Activated CD8-positive, alpha-beta memory T cell treated with anti-CD3 and anti-CD28 coated beads, Interleukin-2, amount 50 U/mL, for 48 hours (primary cell): ENCODE results near the gene TRAPPC3.
"Not testable (repeated sequence)": the region's sequence is repeated elsewhere in the genome, so short reads cannot be mapped to it uniquely, and the experiment has no call there.

ENCODE experiments used
- DNase-seq: peaks from one replicate; pipeline ENCODE4 v3.0.0-alpha.2; 2020

The TRAPPC3 gene

DNA sequence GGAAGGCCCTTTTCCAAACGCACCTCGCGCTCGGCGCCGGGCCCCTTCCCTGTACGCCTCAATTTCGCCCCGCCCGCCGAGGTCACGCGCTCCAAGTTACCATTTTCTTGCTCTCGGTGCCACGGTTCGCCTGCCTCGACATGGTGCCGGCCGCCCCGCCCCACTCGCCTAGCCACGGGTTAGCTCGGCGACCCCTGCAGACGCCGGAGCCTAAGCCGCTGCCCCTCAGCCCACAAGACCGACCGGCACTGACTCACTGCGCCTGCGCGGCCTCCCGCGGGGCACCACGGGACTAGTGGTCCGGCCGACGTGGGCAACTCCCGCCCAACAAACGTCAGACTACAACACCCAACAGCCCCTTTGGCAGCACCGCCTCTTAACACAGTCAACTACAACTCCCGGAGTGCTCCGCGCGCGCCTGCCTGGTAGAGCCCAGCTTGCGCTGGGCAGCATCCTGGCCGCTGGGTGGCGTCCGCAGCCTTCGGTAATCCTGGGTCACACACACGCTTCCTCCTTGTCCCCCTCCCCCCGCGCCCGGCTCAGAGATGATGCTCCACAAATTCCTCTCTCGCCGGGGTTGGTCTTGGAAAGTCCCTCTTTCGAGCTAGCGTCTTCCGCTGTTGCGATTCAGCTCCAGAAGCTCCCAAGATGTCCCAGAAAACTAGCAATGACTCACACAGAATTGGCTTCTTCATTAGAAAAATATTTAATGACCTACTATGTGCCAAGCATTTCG, at the start of gene TRAPPC3:
TSS of gene TRAPPC3 (minus strand) at position 250 of the 736 bp plus-strand sequence. CDS start at position 142, 108 bp downstream.
- peak; percentile 98 for DNase-seq

DNA sequence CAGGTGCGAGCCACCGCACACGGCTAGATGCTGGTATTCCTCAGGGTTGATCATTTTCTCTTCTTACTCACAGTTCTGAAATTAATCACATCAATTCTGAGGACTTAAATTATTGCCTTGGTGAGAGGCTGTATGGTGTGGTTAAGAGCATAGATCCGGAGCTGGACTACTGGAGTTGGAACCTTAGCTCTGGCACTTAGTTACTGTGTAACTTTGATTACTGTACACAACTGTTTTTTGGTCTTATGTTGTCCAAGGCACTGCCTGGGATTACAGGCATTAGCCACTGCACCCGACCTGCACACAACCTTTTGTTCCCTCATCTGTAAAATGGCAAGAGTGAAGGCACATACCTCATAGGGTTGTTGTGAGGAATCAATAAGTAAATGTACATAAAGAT, 49.4 kb upstream of the TRAPPC3 start:
- DNase-seq = no peak

DNA sequence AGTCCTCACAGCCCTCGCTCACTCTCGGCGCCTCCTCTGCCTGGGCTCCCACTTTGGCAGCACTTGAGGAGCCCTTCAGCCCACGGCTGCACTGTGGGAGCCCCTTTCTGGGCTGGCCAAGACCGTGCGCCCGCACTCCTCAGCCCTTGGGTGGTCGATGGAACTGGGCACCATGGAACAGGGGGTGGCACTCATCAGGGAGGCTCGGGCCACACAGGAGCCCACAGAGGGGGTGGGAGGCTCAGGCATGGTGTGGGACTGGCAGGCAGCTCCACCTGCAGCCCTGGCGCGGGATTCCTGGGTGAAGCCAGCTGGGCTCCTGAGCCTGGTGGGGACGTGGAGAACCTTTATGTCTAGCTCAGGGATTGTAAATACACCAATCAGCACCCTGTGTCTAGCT, 47.5 kb upstream of the TRAPPC3 start:
- DNase-seq = not testable (repeated sequence)

GRCh38 chr1:36187800-36188593, 38.7 kb upstream of the TRAPPC3 start:
- DNase-seq = peak; percentile 84

DNA sequence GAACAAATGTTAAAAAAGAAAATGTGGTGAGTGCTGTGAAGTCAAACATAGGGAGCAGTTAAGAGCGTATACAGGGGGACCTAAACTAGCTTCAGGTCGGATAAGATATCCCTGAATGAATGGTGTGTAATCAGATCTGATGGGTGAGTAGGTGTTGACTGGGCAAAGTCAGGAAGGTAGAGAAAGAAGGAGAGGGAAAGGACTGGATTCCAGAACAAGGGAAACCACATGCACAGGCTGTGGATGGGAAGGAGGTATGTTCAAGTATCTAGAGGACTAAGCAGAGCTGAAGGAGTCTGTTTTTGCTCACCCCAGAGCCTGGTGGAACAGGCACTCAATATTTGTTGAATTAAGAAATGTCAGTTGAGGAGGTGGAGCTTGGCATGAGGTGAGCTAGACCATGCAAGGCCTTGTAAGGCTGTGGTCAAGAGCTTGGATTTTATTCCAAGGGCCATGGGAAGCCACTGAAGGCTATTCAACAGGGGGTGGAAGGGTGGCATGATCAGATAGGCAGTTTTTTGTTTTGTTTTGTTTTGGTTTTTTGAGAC, 34.1 kb upstream of the TRAPPC3 start:
- DNase-seq = no peak

- DNase-seq = no peak
Measured at GRCh38 chr1:36182734-36183133, 33.4 kb upstream of the TRAPPC3 start.

DNA sequence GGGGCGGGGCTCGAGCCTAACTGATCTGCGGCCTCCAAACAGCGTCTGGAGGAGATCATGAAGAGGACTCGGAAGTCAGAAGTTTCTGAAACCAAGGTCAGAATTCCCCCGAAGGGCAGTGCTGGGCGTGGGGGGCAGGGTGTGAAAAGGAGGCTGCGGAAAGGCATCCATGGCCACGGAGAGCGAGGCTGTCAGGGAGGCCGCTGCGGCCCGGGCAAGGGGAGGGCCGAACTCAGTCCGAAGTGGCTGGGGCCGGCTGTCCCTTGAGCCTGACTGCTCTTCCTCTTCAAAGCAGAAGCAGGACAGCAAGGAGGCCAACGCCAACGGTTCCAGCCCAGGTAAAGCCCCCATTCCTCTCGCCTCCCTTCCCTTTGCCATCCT, 29.9 kb upstream of the TRAPPC3 start:
- DNase-seq = no peak

- DNase-seq = no peak
Measured at GRCh38 chr1:36178471-36179219, 29.4 kb upstream of the TRAPPC3 start.

DNA sequence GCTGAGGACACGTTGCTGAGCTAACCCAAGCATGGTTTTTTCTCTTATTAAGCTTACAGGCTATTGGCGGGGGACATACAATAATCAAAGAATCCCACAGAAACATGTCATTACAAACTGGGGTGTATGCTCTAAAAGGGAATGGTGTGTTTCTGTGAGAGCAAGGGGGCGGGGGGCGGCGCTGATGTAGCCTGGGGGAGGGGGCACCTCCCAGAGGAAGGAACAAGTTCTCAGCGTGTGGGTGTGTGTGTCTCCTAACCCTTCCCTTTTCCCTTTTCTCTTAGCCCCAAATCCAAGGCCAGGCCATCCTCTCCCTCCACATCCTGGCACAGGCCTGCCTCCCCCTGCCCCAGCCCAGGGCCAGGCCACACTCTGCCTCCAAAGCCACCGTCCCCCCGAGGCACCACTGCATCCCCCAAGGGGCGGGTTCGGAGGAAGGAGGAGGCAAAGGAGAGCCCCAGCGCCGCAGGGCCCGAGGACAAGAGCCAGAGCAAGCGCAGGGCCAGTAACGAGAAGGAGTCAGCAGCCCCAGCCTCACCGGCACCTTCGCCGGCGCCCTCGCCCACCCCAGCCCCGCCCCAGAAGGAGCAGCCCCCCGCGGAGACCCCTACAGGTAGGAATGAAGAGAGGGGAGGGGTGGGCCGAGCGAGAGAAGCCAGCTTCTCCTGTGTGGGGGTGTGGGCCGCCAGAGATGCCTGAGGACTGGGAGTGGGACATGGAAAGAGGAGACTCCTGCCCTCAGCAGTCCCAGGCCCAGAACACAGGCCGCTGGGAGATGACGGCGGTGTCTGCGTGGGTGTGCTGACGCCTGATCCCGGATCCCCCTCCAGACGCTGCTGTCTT, 28.5 kb upstream of the TRAPPC3 start:
- no peak for DNase-seq

GRCh38 chr1:36176106-36176949, 27.0 kb upstream of the TRAPPC3 start:
- DNase-seq = no peak

GRCh38 chr1:36175137-36176095, 26.1 kb upstream of the TRAPPC3 start:
- DNase-seq = no peak

DNA sequence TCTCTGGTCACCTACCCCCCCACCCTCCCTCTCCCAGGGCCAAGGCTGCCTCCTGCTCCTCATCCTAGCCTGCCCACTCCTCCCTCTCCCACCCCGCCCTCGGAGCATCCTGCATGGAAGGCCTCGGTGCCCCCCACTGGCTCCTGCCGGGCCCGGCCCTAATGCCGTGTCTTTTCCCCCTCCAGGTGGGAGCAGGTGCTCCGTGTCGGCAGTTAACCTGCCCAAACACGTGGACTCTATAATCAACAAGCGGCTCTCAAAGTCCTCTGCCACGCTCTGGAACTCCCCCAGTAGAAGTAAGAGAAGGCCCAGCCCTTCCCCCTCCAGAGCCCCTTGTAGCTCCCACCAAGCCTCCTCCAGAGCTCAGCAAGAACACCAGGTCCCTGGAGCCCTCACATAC, 25.4 kb upstream of the TRAPPC3 start:
- DNase-seq = no peak

GRCh38 chr1:36172983-36173382, 23.7 kb upstream of the TRAPPC3 start:
- no peak for DNase-seq

GRCh38 chr1:36172017-36172747, 22.9 kb upstream of the TRAPPC3 start:
- no peak for DNase-seq

DNA sequence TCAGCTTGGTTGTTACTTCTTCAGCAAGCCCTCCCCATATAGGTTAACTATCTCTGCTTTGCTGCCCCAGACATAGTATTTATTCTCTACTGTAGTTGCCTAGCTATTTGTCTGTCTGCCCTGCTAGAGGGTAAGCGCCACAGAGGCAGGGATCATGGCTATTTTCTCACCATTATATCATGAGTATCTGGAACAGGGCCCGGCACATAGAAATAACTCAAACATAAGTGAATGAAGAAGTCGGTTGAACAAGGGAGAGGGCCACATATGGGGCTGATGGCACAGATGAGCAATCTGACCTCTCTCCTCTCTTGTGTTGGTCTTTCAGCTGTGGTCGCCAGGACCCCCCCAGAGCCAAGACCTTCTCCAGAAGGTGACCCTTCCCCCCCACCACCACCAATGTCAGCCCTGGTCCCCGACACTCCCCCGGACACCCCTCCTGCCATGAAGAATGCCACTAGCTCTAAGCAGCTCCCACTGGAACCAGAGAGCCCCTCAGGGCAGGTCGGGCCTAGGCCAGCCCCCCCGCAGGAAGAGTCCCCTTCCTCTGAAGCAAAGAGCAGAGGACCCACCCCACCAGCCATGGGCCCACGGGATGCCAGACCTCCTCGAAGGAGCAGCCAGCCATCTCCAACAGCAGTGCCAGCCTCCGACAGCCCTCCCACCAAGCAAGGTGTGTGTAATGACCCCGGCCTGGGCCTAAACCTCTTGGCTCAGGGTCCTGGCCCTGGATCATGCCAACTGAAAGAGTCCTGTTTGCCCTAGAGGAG, 21.5 kb upstream of the TRAPPC3 start:
- DNase-seq = no peak

DNA sequence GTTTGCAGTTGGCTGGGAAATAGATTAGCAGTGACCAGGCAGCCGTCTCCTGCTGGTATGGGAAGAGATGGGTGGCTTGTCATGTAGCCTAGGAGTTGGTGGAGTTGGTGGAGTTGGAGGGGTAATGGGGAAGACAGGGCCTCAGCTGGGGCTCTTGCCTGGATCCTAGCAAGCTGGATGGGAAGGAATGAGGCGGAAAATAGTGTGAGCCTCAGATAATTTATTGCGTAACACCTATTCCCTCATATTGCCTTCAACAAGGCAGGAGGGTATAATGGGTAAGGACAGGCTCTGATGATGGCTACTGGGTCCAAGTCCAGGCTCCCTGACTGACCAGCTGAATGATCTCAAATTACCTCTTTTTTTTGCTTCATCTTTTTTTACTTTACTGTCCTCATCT, 19.2 kb upstream of the TRAPPC3 start:
- DNase-seq = no peak

DNA sequence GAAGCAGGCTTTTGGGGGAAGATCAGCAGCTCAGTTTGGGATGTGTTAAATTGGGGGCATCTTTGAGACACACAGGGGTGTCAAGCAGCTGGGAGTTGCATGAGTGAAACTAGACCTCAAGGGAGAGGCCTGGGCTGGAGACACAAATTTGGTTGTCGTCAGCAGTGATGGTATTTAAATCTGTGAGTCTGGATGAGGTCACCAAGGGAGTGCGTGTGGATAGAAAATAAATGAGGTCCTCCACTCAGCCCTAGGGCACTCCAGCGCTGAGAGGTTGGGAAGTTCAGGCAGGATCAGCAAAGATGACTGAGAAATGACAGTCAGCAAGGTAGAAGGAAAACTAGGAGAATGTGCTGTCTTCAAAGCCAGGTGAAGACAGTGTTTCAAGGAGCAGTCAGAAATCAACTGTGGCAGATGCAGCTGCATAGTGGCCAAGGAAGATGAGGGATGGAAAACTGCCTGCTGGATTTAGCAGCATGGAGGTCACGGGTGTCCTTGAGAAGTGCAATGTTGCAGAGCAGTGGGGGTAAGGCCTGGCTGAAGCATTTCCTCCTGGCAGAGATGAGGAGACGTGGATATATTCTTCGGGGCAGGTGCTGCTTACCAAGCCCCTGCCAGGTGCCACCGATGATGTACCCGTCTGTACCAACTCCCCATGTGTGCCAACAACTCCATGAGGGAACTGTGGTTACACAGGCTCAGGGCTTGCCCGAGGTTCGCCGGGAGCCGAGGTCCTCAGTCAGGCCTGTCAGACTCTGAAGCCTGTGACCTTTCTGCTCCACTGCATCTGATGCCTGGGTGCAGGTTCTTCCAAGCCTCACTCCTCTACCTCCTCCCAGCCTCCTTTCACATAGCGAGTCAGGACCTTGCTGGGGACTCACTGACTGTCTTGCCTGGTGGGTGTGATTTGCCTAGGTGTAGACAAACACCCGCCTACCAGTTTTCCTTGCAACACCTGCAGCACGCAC, 17.9 kb upstream of the TRAPPC3 start:
- DNase-seq = no peak
